ENCODE results near the gene ANO1. TPM values are rescaled to one million over a fixed set of nuclear protein-coding genes. Genes with fewer than 3 reads are reported as not detected.

Gene ANO1
- polyA plus RNA-seq, 4 donors: 13.4 to 47.0 (median 15.2) TPM

DNA sequence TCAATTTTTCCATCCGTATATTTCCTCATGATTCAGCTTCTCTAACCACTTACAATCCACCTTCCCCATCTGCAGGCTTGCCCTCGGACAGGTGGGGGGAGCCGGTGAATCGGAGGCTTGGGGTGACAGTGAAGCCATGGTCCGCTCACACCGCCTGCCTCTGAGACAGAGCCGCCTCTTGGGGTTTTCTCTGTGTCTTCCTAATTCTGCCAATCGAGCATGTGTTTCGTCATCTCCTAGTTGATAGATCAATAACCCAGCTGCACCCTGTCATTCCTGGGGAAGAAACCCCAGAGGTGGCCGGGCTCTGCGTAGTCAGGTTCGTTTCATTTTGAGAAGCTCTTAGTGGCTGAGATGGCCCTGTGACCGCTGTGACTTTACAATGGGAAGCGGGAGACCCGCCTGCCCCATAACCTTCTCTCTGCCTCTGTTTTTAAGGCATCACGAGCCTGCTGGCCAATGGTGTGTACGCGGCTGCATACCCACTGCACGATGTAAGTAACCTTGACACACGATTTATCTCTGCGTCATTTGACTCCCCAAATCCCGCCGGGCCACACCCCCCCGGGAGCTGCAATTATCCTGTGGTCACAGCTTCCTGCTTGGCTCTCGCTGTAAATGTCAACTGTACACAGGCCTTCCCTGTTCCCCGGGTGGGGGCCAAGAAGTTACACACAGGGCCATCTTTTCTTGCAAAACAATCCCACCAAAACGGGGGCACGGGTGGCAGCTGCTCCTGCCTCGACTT lies 33.3 kb downstream of the ANO1 start:
- no peak for DNase-seq (ENCODE audit: low read depth in 4 of 4, low spot score in 3 of 4)

DNA sequence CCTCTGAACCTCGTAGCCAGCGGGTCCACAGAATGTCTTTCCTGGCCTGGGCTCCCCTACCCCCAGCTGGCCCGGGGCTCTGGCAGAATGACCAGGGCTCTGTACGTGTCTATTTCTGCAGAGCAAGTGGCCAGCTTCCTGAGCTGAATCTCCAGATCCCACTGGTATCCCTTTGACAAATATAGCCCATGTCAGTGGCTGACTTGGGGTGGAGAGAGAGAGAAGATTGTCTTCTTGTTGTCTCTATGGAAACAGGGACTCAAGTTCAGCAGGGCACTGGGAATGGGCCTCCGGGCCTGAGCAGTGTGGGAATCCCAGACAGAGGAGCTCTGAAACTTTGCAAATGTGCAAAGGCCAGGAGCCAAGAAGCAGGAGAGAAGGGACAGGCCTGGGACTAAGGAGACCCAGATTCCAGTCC lies 33.9 kb downstream of the ANO1 start:
- DNase-seq (ENCODE audit: low read depth in 4 of 4, low spot score in 3 of 4): no peak

DNA sequence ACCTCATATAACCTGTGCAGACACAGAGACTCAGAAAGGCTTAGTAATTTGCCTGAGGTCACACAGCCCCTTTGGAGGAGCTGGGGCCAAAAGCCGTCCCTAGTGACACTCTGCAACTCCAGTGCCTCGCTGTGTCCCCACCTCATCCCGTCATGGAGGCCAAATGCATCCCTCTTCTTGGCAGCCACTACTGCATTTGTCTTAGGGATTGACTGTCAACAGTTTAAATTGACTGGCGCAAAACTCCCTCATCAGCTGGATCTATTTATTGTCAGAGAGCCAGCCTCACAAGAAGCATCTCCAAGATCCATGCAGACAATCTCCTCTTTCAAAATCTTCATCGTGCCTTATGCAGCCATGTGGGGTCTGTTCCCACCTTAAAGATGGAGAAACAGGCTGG lies 35.7 kb downstream of the ANO1 start:
- no peak for DNase-seq (ENCODE audit: low read depth in 4 of 4, low spot score in 3 of 4)

DNA sequence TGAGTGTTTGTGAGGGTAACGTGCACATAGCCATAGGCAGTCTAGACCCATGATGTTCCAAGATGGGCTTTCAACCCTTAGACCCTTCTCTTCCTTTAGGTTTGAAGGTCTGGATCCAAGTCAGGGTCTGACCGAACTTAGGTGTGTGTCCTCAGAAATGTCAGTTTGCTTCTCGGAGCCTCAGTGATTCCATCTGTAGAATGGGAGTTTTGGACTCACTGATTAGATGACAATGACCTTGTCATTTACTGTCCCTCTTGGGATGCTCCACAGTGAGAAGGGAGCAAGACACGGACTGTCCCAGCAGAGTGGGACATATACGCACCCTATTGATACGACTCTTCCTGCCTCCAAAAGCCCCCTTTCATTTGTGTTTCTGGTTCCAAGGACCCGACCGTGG lies 37.7 kb downstream of the ANO1 start:
- DNase-seq (ENCODE audit: low read depth in 4 of 4, low spot score in 3 of 4): no peak

DNA sequence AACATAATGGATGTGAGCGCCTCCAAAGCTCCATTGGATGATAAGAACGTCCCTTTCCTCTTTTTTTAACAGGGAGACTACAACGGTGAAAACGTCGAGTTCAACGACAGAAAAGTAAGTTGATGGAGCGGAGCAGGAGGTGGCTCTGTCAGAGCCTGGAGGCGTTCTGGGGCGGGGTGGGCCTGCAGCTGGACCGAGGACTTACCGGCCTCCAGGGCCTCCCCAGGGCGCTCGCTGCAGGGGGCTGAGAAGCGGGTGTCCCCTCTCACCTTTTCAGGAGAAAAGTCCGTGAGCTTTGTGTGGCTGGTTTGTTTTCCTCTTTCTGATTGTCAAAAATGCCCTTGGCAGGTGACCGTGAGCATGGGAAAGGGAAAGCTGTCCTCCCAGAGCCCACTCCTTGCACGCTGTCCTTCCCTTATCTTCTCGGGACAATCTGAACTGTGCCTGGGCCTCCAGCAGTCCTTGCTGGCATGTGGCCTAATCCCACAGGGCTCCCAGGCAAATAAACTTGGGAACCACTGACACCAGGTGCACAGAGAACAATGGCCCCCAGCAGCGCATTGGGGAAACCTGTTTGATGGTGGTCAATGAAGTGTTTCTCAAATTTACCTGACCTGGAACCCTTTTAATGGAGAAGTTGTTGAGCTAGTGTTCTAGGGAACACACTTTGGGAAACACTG lies 38.4 kb downstream of the ANO1 start:
- DNase-seq (ENCODE audit: low read depth in 4 of 4, low spot score in 3 of 4): no peak

DNA sequence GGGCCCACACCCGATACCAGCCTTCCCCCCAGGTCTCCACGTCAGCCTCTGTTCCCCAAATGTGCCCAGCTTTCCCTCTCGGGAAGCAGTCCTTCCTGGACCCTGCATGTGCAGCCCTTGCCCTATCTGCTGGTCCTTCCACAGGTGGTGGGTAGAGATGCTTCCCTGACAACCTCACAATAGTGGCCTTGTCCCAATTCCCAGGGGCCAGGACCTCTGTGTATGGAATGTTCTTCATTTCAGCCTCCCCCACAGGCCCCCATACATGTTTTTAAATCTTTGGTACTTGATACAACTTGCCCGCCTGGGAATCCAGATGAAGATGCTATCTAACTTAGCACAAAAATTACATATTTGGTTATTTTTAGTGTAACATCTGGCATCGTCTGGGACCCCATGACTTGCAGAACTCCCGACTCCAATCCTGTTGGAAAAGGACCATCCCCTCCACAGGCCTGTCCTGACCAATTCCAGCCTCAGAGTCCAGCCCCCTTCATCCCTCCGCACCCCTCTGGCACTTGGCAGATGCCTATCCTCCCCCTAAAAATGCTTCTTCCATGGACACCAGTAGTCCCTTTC lies 39.5 kb downstream of the ANO1 start:
- DNase-seq (ENCODE audit: low read depth in 4 of 4, low spot score in 3 of 4): no peak

DNA sequence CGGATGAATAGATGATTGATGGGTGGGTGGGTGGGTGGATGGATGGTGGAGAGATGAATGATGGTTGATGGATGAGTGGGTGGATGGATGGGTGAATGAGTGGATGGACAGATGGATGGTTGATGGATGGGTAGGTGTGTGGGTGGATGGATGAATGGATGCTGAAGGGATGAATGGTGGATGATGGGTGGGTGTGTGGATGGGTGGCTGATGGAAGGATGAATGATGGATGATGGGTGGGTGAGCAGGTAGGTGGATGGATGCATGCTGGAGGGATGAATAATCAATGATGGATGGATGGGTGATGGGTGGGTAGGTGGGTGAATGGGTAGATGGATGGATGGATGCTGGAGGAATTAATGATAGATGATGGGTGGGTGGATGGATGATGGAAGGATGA lies 40.5 kb downstream of the ANO1 start:
- no peak for DNase-seq (ENCODE audit: low read depth in 4 of 4, low spot score in 3 of 4)

DNA sequence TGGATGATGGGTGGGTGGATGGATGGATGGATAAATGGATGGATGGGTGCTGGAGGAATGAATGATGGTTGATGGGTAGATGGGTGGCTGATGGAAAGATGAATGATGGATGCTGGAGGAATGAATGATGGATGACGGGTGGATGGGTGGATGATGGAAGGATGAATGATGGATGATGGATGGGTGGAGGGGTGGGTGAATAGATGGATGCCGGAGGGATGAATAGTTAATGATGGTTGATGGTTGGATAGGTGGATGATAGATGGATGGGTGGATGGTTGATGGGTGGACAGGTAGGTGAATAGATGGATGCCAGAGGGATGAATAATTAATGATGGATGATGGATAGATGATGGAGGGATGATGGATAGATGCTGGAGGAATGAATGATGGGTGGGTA lies 41.4 kb downstream of the ANO1 start:
- DNase-seq (ENCODE audit: low read depth in 4 of 4, low spot score in 3 of 4): no peak

DNA sequence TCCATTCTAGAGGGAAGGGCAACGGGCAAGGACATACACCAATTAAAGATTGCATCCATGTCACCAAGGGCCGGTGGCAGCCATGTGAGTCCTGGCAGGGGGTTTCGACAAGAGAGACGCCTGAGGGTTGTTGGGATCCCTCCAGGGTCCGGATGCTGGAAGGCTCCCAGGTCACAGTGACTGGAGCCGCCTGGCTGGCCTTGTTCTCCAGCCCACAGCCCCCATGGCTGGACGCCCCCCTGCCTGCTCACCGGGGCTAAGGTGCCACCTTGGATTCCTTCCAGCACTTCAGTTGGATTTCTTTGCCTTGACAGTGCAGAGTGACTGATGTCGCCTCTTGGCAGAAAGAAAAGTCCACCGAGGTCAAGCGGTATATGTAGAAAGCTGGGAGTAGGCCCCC lies 42.6 kb downstream of the ANO1 start:
- no peak for DNase-seq (ENCODE audit: low read depth in 4 of 4, low spot score in 3 of 4)

DNA sequence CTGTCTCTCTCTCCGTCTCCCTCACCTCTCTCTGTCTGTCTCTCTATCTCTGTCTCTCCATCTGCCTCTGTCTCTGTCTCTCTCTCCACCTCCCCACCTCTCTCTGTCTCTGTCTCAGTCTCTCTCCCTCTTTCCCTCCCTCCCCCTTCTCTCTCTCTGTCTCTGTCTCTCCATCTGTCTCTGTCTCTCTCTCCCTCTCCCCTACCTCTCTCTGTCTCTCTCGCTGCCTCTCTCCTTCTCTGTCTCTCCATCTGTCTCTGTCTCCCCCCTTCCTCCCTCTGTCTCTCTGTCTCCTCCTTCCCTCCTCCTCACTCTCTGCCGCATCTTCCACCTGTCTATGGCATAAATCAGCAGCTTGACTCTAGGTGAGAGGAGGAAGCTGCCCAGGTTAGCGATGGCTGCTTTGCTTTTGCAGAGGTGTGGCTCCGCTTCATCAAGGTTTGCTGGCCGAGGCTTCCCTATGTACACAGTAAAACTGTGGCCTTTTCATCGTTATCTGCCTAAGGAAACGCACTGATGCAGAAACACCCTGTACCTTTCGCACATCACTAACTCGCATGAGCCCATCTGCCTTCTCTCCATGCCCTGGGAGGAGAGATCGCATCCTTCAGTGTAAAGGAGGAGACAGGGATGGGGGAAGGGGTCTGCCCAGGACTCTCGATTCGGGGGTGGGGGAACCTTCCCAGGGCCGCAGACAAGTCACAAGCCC lies 44.5 kb downstream of the ANO1 start:
- no peak for DNase-seq (ENCODE audit: low read depth in 4 of 4, low spot score in 3 of 4)

DNA sequence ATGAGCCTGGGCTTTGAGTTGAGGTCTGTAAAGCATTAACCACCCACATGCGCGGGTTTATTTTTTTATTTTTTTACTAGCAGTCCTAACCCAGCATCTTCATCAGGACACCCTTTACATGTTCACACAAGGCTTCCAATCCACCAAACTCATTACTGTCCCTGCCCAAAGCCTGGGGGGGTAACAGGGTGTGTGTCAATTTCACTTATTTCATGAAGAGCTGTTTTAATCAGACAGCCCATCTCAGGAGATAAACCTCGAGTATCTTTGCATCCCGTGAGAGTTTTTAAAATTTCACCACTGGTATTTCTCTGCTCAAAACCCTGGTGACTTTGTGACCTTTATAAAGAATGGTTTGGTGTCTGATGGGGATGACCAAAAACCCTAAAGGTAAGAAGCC lies 45.6 kb downstream of the ANO1 start:
- DNase-seq (ENCODE audit: low read depth in 4 of 4, low spot score in 3 of 4): no peak

DNA sequence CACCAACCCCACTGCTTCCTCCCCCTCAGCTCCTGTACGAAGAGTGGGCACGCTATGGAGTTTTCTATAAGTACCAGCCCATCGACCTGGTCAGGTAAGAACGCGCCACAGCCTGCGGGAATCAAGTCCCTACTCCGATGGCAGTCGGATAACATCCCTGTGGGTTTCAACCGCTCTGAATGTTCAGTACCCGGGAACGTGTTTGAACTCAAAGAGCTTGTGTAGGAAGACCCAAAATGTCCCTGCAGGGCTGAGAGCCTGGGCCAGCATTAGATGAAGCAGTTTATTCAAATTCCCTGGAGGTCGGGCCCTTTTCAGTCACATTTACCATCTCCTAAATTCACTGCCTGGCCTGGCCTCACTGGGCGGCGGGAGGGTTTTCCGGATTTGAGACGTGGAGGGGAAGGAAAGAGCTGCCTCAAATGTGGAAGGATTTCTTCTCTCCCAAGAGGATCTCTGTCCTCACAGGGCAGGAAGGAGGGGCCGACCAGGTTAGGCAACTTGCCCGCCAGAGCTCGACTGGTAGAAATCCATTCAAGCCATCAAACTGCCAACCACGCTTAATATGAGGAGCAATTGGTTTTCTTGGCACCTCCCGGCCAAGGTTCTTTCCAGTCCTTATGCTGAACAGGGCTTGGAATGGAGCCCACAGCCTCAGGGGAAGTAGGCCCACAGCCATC lies 46.3 kb downstream of the ANO1 start:
- DNase-seq (ENCODE audit: low read depth in 4 of 4, low spot score in 3 of 4): no peak

DNA sequence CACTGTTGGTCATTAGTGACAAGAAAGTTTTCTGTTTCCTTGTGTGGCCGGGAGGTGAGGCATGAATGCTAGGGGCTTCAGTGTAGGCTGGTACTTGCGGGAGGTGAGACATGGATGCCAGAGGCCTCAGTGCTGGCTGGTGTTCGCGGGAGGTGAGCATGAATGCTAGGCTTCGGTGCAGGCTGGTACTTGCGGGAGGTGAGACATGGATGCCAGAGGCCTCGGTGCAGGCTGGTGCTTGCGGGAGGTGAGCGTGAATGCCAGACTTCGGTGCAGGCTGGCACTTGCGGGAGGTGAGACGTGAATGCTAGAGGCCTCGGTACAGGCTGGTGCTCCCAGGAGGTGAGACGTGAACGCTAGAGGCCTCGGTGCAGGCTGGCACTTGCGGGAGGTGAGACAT lies 48.4 kb downstream of the ANO1 start:
- no peak for DNase-seq (ENCODE audit: low read depth in 4 of 4, low spot score in 3 of 4)

DNA sequence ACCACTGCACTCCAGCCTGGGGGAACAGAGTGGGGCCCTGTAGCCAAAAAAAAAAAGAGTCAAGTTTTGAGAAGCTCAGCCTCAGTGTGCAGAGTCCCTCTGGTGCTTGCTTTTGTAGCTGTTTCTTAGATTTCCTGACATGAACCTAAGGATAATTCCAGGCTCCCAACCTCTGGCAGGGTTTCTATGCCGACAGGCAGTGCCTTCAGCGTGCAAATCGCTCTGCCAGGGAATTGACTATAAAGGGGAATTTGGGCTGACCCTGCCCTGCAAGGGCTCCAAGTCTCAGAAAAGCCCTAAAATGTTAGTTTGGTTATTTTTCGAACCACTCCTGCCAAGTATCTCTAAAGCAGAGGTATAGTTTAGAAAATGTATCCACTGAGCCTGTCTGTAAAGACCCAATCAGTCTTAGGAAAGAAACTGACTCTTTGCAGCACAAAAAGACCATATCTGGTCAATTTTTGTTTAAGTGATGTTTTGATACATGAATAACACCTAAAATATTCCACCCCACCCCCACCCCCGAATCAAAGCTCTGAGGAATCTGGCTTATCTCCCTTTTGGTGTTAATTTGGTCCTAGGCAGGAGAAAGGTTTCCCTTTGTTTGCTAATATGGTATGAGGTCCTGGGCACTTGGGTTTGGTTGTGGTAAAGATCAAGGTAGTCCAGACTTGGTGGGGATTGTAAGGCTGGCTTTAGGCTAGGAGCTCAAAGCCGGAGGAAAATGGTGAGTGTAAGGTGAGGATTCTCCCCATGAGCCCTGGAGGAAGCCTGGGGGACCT lies 49.7 kb downstream of the ANO1 start:
- no peak for DNase-seq (ENCODE audit: low read depth in 4 of 4, low spot score in 3 of 4)

DNA sequence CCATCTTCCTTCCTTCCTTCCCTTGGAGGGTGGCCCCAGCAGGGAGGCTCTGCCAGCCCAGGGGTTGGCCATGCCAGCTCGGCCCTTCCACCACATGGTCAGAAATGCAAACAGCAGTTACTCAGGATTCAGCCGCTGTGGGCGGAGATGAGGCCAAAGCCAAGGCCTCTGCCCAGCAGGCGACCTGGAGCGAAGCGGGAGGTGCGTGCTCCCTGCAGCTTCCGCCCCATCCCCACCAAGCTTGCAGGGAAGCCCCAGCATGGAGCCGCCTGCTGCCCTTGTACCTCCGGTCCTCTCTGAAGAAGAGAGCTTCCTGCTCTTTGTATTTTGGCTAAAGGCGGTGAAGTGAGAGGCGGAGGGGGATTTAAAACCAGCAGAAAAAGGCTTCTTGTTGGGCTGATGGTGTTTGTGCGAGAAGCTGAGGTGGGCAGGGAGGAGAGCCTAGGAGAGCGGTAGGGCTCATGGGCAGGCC lies 50.4 kb downstream of the ANO1 start:
- DNase-seq (ENCODE audit: low read depth in 4 of 4, low spot score in 3 of 4): no peak

DNA sequence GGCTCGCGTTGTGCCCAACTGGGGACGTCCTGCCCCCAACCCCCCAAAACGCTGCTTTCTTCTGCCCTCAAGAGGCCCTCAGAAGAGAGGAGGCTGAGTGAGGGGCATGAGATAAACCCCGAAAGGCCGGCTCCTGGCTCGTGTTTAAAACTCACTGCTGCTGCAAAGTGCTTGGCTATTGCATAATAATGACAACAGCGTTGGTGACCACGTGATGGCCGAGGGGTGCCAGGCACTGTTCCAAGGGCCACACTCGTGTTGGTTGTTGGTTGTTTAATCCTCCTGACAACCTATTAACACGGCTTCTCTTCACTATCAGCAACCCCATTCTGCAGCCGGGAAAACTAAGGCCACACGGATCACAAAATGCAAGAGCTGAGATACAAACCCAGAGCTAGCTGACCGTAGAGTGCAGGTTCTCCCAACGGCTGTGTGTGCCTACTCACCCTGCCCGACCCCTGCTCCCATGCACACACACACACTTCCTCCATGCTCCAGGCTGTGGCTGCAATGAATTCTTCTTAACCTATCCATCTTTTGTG lies 51.0 kb downstream of the ANO1 start:
- no peak for DNase-seq (ENCODE audit: low read depth in 4 of 4, low spot score in 3 of 4)

DNA sequence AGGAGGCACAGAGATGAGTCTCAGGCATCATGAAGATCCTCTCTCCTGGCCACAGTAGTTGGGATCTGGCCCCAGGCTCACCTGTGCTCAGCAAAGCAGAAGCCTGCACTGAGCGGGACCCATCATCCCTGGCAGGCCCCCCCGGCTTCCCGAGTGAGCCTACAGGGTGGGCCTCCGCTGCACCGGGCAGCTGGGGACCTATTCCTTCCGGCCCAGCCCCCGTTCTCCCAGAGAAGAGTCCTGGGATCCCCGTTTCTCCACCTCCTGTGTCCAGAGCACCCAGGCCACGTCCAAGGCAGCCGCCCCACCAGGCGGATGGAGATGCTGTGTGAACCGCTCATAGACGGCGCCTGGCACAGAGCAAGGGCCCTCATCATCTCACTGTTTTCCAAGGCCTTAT lies 52.5 kb downstream of the ANO1 start:
- DNase-seq (ENCODE audit: low read depth in 4 of 4, low spot score in 3 of 4): no peak

DNA sequence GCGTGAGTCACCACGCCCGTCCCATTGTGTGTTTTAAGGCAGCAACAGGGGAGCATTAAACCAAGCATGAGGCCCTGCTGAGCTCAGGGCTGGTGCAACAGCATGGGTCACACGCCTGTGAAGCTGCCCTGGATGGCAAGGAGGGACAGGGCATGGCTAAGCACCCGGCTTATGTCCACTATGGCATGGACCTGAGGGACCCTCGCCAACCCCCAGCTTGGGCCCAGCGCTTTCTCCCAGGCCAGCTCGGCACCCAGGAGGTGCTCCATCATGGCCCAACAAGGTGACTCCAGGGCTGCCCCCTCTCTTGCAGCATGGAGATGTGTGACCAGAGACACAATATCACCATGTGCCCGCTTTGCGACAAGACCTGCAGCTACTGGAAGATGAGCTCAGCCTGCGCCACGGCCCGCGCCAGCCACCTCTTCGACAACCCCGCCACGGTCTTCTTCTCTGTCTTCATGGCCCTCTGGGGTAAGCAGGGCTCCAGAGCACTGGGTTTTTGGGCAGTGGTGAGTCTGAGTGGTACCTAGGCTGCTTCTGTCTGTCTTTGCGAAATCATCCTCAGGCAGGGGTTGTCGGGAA lies 53.6 kb downstream of the ANO1 start:
- no peak for DNase-seq (ENCODE audit: low read depth in 4 of 4, low spot score in 3 of 4)

DNA sequence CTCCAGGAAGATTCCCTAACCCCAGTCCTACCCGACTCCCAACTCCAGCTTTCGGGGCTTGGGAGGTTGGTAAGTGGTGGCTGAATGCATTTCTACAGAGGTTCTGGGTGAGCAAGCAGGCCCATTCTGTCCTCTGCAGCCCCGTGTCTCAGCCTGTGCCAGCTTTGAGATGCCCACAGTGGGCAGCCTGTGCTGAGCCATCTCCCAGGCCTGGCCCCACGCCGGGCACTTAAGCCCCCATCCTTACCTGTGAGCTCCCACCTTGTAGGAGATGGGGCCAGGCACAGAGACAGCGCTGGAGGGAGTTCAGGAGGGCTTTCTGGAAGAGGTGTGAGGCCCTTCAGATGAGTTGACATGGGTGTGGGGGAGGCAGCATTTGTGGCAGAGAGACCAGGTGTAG lies 54.5 kb downstream of the ANO1 start:
- no peak for DNase-seq (ENCODE audit: low read depth in 4 of 4, low spot score in 3 of 4)

Measured in left renal pelvis (tissue), 4 donors.